PC-9 (cell line): ENCODE data around the gene CREG1.

Source experiments
- EZH2 ChIP-seq: fragments of 200-600 bp; sonication (generic); IDR thresholded peaks from 2 replicates; pipeline ENCODE4 v1.8.0; 2017; ENCODE audit warnings: antibody characterized with exemption, low read depth
- TF ChIP-seq, protein P1 (sequence below): fragments of 200-600 bp; sonication (generic); conservative IDR thresholded peaks from 2 replicates; pipeline ENCODE4 v1.6.1; 2017; ENCODE audit warnings: mixed run types, antibody characterized with exemption, mild to moderate bottlenecking, moderate library complexity

DNA sequence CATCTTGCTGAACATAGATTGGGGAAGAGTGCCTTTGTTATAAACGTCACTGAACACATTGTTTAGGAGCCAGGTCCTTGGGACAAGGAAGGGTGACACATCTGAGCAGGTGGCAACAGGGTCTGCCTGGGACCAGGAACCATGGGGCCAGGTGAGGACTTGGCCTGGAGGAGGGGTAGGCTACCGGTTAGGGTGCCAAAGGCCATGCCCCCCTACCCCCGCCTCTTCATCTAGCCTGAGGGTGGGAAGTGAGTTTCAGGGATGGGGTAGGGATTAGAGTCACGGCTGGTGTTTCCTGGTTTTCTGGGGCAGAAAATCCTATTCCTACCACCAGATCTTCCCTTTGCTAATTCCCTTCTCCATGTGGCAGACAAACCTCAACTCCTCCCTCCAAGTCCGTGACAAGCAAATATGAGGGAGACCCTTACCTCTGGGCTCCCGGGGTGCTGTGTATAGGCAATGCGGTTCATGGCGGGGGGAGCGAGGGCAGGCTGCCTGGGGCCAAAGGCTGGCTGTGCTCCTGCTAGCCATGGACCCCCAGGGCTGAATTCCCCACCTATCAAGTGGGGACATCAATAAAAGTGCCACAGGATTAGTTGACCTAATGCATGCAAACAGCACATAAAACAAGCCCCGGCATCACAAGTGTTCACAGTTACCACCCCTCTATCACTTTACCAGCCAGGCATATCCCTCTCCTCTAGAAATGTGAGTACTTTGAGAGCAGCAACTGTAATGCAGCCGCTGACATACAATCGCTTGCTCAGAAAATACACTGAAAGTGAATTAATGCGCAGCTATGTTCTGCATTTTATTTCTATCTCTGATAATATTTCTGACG is 49.7 kb downstream of the CREG1 start:
- TF ChIP-seq, protein P1, sequence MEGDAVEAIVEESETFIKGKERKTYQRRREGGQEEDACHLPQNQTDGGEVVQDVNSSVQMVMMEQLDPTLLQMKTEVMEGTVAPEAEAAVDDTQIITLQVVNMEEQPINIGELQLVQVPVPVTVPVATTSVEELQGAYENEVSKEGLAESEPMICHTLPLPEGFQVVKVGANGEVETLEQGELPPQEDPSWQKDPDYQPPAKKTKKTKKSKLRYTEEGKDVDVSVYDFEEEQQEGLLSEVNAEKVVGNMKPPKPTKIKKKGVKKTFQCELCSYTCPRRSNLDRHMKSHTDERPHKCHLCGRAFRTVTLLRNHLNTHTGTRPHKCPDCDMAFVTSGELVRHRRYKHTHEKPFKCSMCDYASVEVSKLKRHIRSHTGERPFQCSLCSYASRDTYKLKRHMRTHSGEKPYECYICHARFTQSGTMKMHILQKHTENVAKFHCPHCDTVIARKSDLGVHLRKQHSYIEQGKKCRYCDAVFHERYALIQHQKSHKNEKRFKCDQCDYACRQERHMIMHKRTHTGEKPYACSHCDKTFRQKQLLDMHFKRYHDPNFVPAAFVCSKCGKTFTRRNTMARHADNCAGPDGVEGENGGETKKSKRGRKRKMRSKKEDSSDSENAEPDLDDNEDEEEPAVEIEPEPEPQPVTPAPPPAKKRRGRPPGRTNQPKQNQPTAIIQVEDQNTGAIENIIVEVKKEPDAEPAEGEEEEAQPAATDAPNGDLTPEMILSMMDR = no peak
- TF ChIP-seq EZH2 = no peak
